NK-92 treated with Interleukin-12 subunit alpha and Interleukin-12 subunit beta, amount 100 ng/mL, for 24 hours (cell line): ENCODE results near the gene NKD1.

Source experiments
- DNase-seq: peaks from one replicate; lab custom pipeline; 2025; lab: John Stamatoyannopoulos, UW

The NKD1 gene

GRCh38 chr16:50651835-50652438 lies 103.7 kb downstream of the NKD1 start:
- DNase-seq = no peak

DNA sequence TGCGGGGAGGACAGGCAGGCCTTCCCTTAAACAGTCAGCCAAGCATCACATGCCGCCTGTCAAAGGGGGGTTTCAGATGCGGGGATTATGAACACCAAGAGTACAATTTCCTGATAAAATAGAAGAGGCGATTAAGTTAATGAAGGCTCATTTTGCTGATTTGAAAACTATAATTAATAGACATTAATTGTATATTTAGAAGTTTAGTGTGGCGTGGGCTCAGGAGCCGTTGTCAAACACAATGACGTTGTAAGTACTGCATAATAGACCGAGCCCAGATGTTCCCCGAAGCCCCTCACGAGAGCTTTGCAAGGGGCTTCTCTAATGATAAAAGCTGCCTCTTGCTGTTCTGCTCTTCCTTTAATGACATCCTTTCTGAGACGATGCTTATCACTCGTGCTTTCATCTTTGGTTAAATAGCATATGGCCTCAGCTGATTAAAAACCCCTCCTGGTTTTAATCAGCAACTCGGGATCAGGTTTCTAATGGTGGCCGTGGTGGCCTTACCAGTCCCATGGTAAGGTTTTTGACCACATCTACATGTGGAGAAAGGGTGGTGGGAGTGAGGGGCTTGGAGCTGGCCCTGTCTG lies 104.7 kb downstream of the NKD1 start:
- DNase-seq = no peak

GRCh38 chr16:50653633-50654519 lies 105.7 kb downstream of the NKD1 start:
- no peak for DNase-seq

DNA sequence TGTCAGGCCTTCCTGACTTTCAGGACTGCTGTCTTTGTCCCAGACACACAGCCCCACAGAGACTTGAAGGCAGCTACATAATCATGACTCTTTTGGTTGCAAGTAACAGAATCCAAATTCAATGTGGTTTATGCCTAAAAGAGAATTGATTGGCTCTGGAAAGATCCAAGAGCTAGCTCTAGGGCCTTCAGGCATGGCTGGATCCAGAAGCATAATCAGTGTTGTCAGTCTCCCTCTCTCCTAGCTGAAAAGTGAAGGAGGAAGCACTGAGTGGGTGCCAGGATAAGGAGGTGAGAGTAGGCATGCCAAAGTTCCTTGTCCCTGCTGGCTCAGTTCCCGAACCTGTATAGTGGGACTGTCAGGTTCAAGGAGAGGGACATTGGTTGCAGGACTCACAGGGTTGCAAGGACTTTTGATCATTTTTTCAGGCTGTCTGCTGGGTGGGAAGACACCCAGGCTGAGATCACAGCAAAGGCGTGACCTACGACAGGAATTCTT lies 107.4 kb downstream of the NKD1 start:
- DNase-seq = no peak

GRCh38 chr16:50657241-50657640 lies 109.0 kb downstream of the NKD1 start:
- DNase-seq = no peak

GRCh38 chr16:50659806-50660205 lies 111.6 kb downstream of the NKD1 start:
- no peak for DNase-seq

DNA sequence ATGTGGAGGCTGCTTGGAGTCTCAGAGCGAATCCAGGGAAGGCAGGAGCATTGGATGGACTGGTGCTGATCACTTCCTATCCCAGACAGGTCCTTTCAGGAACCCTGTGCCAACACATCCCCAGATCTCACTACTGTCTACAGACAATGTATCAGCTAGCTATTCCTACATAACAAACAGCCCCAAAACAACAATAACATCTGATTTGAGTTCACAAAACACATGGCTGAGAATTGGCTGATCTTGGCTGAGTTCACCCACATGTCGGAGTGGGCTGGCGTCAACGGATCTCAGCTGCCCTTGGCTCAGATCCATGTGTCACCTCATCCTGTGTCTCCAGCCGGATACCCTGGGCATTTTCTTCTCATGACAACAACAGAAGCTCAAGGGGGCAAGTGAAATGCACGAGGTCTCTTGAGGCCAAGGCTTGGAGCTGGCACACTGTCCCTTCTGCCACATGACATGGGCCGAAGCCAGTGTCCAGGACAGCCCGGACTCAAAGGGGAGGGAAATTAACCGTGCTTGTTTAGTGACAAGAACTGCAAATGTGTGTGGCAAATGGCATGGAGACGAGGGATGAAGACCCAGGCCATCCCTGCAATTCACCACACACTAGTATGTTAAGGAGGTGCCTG lies 114.2 kb downstream of the NKD1 start:
- DNase-seq = no peak

DNA sequence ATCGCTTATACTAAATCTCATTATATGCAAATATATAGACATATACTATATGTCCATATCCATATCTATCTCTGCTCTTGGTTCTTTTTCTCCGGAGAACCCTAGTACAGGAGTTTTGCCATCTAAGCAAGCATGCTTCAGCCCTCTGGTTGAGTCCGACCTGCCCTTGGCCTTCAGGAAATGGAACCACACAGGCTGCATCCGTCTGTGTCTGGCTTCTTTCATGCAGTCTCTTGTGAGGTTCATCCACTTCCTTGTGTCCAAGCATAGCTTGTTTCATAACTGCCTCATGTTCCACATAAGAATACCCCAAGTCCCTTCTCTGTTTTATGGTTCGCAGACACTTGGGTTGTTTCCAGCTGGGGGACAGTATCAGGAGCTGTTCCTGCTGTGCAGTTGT lies 116.1 kb downstream of the NKD1 start:
- no peak for DNase-seq

GRCh38 chr16:50665128-50665878 lies 117.1 kb downstream of the NKD1 start:
- peak; percentile 33 for DNase-seq

- DNase-seq = peak; percentile 20
Observed at GRCh38 chr16:50666658-50667496, 118.7 kb downstream of the NKD1 start.

- no peak for DNase-seq
Observed at GRCh38 chr16:50667497-50668367, 119.5 kb downstream of the NKD1 start.

GRCh38 chr16:50668368-50669008 lies 120.3 kb downstream of the NKD1 start:
- DNase-seq = no peak

DNA sequence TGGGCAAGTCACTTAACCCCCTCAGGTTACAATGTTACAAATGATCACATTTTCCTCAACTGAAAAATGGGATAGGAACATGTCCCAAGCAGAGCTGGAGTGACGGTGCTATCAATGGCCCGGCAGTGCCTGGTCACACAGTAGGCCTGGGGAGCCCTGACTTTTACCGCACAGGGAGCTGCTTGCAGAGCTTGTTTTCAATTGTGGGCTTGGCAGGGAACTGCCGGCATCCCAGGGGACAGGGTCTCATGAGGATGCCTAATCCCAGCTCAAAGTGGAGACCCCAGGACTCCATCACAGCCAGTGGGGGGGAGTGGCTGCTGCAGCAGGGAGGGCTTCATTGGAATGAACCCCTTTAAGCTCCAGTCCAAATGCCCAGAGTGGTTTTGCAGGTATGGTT lies 121.5 kb downstream of the NKD1 start:
- no peak for DNase-seq

- no peak for DNase-seq
Observed at GRCh38 chr16:50670476-50670875, 122.3 kb downstream of the NKD1 start.

GRCh38 chr16:50671644-50672260 lies 123.6 kb downstream of the NKD1 start:
- no peak for DNase-seq

GRCh38 chr16:50673496-50674275 lies 125.5 kb downstream of the NKD1 start:
- DNase-seq = no peak

DNA sequence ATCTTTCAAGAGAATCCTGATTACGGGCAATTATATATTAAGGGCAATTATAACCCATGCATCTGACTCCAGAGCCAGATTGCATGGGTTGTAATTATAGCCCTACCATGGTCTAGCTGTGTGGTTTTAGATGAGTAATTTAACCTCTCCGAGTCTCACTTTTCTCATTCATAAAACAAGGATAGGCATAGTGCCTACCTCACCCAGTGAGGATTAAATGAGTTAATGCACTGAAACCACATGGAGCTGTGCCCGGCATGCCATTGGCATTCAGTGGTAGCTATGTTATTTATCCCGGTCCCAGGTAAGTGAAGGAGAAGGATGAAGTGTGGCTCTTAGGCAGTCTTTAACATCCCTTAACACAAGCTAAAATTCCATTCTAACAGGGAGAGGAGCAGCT lies 126.6 kb downstream of the NKD1 start:
- DNase-seq = no peak
